SK-N-SH treated with all-trans-retinoic acid at 6 μM for 48 hours (cell line): ENCODE measurements around the gene TUBGCP3.

Experiments
- ATAC-seq: fragments of 200-7000 bp; cut with Tn5 transposase; 3 replicates; pipeline ENCODE4 v1.9.1; 2020; ENCODE audit warnings: mild to moderate bottlenecking, moderate library complexity
- ARNTL ChIP-seq: fragments of 450-650 bp; formaldehyde crosslinking; IDR thresholded peaks from 2 replicates; pipeline ENCODE4 v1.5.0; 2020; ENCODE audit warnings: low read depth, mild to moderate bottlenecking, moderate library complexity, borderline replicate concordance
- BACH2 ChIP-seq: fragments of 250-450 bp; sonication (Bioruptor Pico); IDR thresholded peaks from 2 replicates; pipeline ENCODE4 v1.9.0; 2021; ENCODE audit warnings: mild to moderate bottlenecking, borderline replicate concordance
- CSDC2 ChIP-seq: fragments of 250-450 bp; sonication (Bioruptor Pico); IDR thresholded peaks from 2 replicates; pipeline ENCODE4 v1.5.0; 2020; ENCODE audit warnings: mild to moderate bottlenecking, moderate library complexity
- ESRRG ChIP-seq: fragments of 250-450 bp; sonication (Bioruptor Pico); IDR thresholded peaks from 2 replicates; pipeline ENCODE4 v1.6.1; 2021; ENCODE audit warnings: mild to moderate bottlenecking
- ISL1 ChIP-seq: fragments of 250-450 bp; sonication (Bioruptor Pico); IDR thresholded peaks from 2 replicates; pipeline ENCODE4 v2.1.2; 2022; ENCODE audit warnings: mild to moderate bottlenecking, moderate library complexity
- OSR1 ChIP-seq: fragments of 250-450 bp; sonication (Bioruptor Pico); IDR thresholded peaks from 2 replicates; pipeline ENCODE4 v1.8.0; 2022; ENCODE audit warnings: moderate library complexity, mild to moderate bottlenecking, inconsistent platforms
- PPARA ChIP-seq: fragments of 250-450 bp; sonication (Bioruptor Pico); IDR thresholded peaks from 2 replicates; pipeline ENCODE4 v1.5.0; 2020; ENCODE audit warnings: mild to moderate bottlenecking, borderline replicate concordance
- RARB ChIP-seq: fragments of 250-450 bp; sonication (Bioruptor Pico); IDR thresholded peaks from 2 replicates; pipeline ENCODE4 v1.8.0; 2021; ENCODE audit warnings: mild to moderate bottlenecking, moderate library complexity
- SNAI2 ChIP-seq: fragments of 250-450 bp; sonication (Bioruptor Pico); IDR thresholded peaks from 2 replicates; pipeline ENCODE4 v1.5.0; 2020; ENCODE audit warnings: mild to moderate bottlenecking, moderate library complexity
- TCF4 ChIP-seq: fragments of 250-450 bp; sonication (Bioruptor Pico); IDR thresholded peaks from 2 replicates; pipeline ENCODE4 v1.8.0; 2021; ENCODE audit warnings: mild to moderate bottlenecking, moderate library complexity, borderline replicate concordance
- TOX ChIP-seq: fragments of 250-450 bp; sonication (Bioruptor Pico); IDR thresholded peaks from 2 replicates; pipeline ENCODE4 v1.8.0; 2021; ENCODE audit warnings: mild to moderate bottlenecking, moderate library complexity, borderline replicate concordance
- ZC3H10 ChIP-seq: fragments of 250-450 bp; sonication (Bioruptor Pico); IDR thresholded peaks from 2 replicates; pipeline ENCODE4 v1.5.1; 2021; ENCODE audit warnings: mild to moderate bottlenecking, moderate library complexity
- ZFP3 ChIP-seq: fragments of 250-450 bp; sonication (Bioruptor Pico); IDR thresholded peaks from 2 replicates; pipeline ENCODE4 v1.5.0; 2020; ENCODE audit warnings: mild to moderate bottlenecking, moderate library complexity
- ZFP30 ChIP-seq: fragments of 450-650 bp; formaldehyde crosslinking; IDR thresholded peaks from 2 replicates; pipeline ENCODE4 v1.5.0; 2022; ENCODE audit warnings: mild to moderate bottlenecking, moderate library complexity
- ZNF565 ChIP-seq: fragments of 450-650 bp; formaldehyde crosslinking; conservative IDR thresholded peaks from 2 replicates; pipeline ENCODE4 v1.5.0; 2020; ENCODE audit warnings: low read depth, mild to moderate bottlenecking, moderate library complexity
- ZNF70 ChIP-seq: fragments of 450-650 bp; formaldehyde crosslinking; IDR thresholded peaks from 2 replicates; pipeline ENCODE4 v1.5.0; 2020; ENCODE audit warnings: mild to moderate bottlenecking, moderate library complexity
- ZNF8 ChIP-seq: fragments of 450-650 bp; formaldehyde crosslinking; IDR thresholded peaks from 2 replicates; pipeline ENCODE4 v1.5.0; 2020; ENCODE audit warnings: mild to moderate bottlenecking, moderate library complexity
- TF ChIP-seq, protein P1 (sequence below): fragments of 250-450 bp; sonication (Bioruptor Pico); IDR thresholded peaks from 2 replicates; pipeline ENCODE4 v1.8.0; 2021; ENCODE audit warnings: low read depth, mild to moderate bottlenecking, moderate library complexity, borderline replicate concordance
- TF ChIP-seq, protein P2 (sequence below): fragments of 250-450 bp; sonication (Bioruptor Pico); IDR thresholded peaks from 2 replicates; pipeline ENCODE4 v1.5.1; 2021; ENCODE audit warnings: mild to moderate bottlenecking, moderate library complexity
- TF ChIP-seq, protein P3 (sequence below): fragments of 250-450 bp; sonication (Bioruptor Pico); IDR thresholded peaks from 2 replicates; pipeline ENCODE4 v1.5.0; 2020; ENCODE audit warnings: mild to moderate bottlenecking, moderate library complexity
- TF ChIP-seq, protein P4 (sequence below): fragments of 250-450 bp; sonication (Bioruptor Pico); IDR thresholded peaks from 2 replicates; pipeline ENCODE4 v1.8.0; 2020; ENCODE audit warnings: mild to moderate bottlenecking, moderate library complexity, borderline replicate concordance

The TUBGCP3 gene

DNA sequence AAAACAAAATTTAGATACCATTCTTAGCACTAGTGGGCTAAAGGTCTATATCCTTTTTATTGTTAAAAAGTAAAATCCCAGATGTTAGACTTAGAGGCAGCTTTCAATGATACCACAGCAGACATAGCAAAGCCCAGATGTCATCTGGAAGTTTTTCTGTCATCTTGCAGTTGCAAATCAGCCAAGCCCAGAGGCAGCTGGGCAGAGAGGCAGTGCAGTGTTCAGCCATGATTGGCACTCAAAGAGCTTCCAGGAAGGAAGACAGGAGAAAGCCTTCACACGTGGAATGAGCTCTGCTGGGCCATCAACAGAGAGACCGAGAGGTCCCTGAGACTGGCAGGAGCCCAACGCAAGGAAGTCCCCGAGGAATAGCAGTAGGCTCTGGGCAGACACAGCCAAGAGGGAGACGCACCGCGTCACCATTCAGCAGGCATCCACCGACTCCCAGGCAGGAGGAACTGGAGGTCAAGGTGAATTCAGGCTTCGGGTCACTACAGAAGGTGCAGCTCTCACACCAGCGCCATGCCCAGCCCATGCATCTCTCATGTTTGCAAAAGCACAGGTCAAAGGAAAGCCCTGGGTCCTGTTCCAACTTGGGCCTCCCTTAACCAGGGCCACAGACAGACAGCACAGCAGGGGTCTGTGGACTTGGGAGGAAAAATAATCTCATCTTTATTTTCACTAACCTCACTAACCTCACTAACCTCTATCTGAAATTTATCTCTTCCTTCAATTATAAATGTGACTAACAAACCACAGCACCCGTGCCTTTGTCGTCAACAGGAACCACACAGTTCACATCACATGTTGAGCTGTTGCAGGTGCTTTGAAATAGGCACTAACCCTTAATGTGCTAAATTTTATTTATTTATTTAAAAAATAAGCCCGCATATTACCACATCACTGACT lies 54.9 kb downstream of the TUBGCP3 start:
- no peak; the same call in 2 of the 3 replicates for ATAC-seq

DNA sequence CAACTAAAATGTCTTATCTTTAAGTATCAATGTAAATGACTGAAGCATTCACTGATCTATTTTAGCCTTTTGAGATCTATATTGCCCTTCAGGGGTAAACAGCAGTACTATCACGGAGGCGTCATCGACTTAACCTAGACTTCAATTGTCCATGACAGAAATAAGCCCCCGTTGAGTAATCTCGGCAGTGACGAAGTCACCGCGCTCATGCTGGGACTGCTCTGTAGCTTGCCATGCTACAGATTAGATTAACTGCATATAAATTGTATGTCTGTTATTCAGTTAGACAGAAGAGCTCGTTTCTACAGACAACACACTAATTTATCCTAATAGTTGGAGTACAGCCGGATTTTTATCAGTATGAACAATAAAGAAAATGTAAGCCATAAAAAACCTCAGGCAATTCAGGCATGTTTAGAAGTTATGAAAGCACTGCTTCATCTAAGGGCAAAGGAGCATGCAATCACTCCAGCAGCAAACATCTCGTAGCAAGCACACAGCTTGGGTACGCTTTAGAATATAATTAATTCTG lies 56.6 kb downstream of the TUBGCP3 start:
- peak; percentile 68; the same call in 2 of the 3 replicates for ATAC-seq
- TF ChIP-seq ZC3H10 (no peak), BACH2 (CRISPR knock-in tag) (no peak), PPARA (CRISPR knock-in tag) (no peak), TOX (CRISPR knock-in tag) (no peak), ESRRG (CRISPR knock-in tag) (peak; percentile 41; the same call in 1 of the 2 replicates), ARNTL (no peak), ZFP30 (no peak), ZNF70 (CRISPR knock-in tag) (no peak), OSR1 (no peak), ZNF565 (CRISPR knock-in tag) (0 out of 2 replicates have a peak, but pooled peaks have one; percentile 23), ZFP3 (CRISPR knock-in tag) (peak; percentile 71; the same call in 1 of the 2 replicates), ZNF8 (CRISPR knock-in tag) (0 out of 2 replicates have a peak, but pooled peaks have one; percentile 26), SNAI2 (CRISPR knock-in tag) (no peak)
- TF ChIP-seq, protein P1, sequence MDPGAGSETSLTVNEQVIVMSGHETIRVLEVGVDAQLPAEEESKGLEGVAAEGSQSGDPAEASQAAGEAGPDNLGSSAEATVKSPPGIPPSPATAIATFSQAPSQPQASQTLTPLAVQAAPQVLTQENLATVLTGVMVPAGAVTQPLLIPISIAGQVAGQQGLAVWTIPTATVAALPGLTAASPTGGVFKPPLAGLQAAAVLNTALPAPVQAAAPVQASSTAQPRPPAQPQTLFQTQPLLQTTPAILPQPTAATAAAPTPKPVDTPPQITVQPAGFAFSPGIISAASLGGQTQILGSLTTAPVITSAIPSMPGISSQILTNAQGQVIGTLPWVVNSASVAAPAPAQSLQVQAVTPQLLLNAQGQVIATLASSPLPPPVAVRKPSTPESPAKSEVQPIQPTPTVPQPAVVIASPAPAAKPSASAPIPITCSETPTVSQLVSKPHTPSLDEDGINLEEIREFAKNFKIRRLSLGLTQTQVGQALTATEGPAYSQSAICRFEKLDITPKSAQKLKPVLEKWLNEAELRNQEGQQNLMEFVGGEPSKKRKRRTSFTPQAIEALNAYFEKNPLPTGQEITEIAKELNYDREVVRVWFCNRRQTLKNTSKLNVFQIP (CRISPR knock-in tag): no peak
- TF ChIP-seq, protein P2, sequence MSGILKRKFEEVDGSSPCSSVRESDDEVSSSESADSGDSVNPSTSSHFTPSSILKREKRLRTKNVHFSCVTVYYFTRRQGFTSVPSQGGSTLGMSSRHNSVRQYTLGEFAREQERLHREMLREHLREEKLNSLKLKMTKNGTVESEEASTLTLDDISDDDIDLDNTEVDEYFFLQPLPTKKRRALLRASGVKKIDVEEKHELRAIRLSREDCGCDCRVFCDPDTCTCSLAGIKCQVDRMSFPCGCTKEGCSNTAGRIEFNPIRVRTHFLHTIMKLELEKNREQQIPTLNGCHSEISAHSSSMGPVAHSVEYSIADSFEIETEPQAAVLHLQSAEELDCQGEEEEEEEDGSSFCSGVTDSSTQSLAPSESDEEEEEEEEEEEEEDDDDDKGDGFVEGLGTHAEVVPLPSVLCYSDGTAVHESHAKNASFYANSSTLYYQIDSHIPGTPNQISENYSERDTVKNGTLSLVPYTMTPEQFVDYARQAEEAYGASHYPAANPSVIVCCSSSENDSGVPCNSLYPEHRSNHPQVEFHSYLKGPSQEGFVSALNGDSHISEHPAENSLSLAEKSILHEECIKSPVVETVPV (CRISPR knock-in tag): 0 out of 2 replicates have a peak, but pooled peaks have one; percentile 51

More for the DNA sequence above, 54.9 kb downstream of the TUBGCP3 start:
- TF ChIP-seq SNAI2 (CRISPR knock-in tag): no peak
- TF ChIP-seq RARB (CRISPR knock-in tag): no peak
- no peak for TF ChIP-seq BACH2 (CRISPR knock-in tag)
- TF ChIP-seq ESRRG (CRISPR knock-in tag): no peak
- TF ChIP-seq, protein P3, sequence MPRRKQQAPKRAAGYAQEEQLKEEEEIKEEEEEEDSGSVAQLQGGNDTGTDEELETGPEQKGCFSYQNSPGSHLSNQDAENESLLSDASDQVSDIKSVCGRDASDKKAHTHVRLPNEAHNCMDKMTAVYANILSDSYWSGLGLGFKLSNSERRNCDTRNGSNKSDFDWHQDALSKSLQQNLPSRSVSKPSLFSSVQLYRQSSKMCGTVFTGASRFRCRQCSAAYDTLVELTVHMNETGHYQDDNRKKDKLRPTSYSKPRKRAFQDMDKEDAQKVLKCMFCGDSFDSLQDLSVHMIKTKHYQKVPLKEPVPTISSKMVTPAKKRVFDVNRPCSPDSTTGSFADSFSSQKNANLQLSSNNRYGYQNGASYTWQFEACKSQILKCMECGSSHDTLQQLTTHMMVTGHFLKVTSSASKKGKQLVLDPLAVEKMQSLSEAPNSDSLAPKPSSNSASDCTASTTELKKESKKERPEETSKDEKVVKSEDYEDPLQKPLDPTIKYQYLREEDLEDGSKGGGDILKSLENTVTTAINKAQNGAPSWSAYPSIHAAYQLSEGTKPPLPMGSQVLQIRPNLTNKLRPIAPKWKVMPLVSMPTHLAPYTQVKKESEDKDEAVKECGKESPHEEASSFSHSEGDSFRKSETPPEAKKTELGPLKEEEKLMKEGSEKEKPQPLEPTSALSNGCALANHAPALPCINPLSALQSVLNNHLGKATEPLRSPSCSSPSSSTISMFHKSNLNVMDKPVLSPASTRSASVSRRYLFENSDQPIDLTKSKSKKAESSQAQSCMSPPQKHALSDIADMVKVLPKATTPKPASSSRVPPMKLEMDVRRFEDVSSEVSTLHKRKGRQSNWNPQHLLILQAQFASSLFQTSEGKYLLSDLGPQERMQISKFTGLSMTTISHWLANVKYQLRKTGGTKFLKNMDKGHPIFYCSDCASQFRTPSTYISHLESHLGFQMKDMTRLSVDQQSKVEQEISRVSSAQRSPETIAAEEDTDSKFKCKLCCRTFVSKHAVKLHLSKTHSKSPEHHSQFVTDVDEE (CRISPR knock-in tag): no peak
- no peak for TF ChIP-seq OSR1
- no peak for TF ChIP-seq CSDC2 (CRISPR knock-in tag)
- no peak for TF ChIP-seq ARNTL
- no peak for TF ChIP-seq ZC3H10
- TF ChIP-seq, protein P1 (CRISPR knock-in tag): no peak
- no peak for TF ChIP-seq ZFP30
- no peak for TF ChIP-seq ISL1 (CRISPR knock-in tag)
- no peak for TF ChIP-seq ZNF565 (CRISPR knock-in tag)
- no peak for TF ChIP-seq TCF4 (CRISPR knock-in tag)
- TF ChIP-seq, protein P2 (CRISPR knock-in tag): no peak
- TF ChIP-seq, protein P4, sequence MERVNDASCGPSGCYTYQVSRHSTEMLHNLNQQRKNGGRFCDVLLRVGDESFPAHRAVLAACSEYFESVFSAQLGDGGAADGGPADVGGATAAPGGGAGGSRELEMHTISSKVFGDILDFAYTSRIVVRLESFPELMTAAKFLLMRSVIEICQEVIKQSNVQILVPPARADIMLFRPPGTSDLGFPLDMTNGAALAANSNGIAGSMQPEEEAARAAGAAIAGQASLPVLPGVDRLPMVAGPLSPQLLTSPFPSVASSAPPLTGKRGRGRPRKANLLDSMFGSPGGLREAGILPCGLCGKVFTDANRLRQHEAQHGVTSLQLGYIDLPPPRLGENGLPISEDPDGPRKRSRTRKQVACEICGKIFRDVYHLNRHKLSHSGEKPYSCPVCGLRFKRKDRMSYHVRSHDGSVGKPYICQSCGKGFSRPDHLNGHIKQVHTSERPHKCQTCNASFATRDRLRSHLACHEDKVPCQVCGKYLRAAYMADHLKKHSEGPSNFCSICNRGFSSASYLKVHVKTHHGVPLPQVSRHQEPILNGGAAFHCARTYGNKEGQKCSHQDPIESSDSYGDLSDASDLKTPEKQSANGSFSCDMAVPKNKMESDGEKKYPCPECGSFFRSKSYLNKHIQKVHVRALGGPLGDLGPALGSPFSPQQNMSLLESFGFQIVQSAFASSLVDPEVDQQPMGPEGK: no peak
- no peak for TF ChIP-seq ZNF8 (CRISPR knock-in tag)
- TF ChIP-seq ZNF70 (CRISPR knock-in tag): no peak
- TF ChIP-seq ZFP3 (CRISPR knock-in tag): no peak
